ENCODE results near the gene PBX3. TPM values are rescaled to one million over a fixed set of nuclear protein-coding genes. Genes with fewer than 3 reads are reported as not detected.
A peak's percentile ranks its signal among the peaks of the same experiment; 100 is the strongest.

The PBX3 gene
- total and polyA plus RNA-seq, 7 donors = 4.2 to 12.7 (median 6.6) TPM

GRCh38 chr9:125703662-125704061 lies 43.5 kb upstream of the PBX3 start:
- DNase-seq (no peak), ATAC-seq (no peak)
- no peak for TF ChIP-seq CTCF (IDR thresholded peaks at IDR 0.05)
- Histone ChIP-seq H3K9me3 (no peaks in the 10 kb centered on the region), H3K36me3 (ENCODE audit: insufficient read depth in 1 of 2, low read depth in 1 of 2) (no peaks in the 10 kb centered on the region), H3K27ac (no peak overlapping the region), H3K4me3 (no peak overlapping the region), H3K27me3 (ENCODE audit: insufficient read depth in 3 of 3, low read length in 2 of 3) (no peaks in the 10 kb centered on the region), H3K4me1 (peaks cover 29% of the 10 kb centered on the region)
- WGBS, 3 donors = 82 to 89% (median 83%) methylated on average over 4 of the region's 4 CpGs
- intact Hi-C loops (cut with DNase I) = no loop called here

- 80 to 89% (median 82%) methylated on average over 4 of the region's 4 CpGs for WGBS, 3 donors
- ATAC-seq (no peak), DNase-seq (no peak)
- Histone ChIP-seq H3K4me3 (peak overlapping the region; percentile 93), H3K9me3 (no peaks in the 10 kb centered on the region), H3K27me3 (ENCODE audit: insufficient read depth in 3 of 3, low read length in 2 of 3) (no peaks in the 10 kb centered on the region), H3K27ac (no peak overlapping the region), H3K36me3 (ENCODE audit: insufficient read depth in 1 of 2, low read depth in 1 of 2) (no peaks in the 10 kb centered on the region), H3K4me1 (peaks cover 26% of the 10 kb centered on the region)
- intact Hi-C loops (cut with DNase I) = loop anchor here (2.0 to 5.0 kb wide), 2 partner anchors 36 to 41 kb away; partner anchors contain the start of gene PBX3 (in 1 of the 2)
- TF ChIP-seq CTCF (IDR thresholded peaks at IDR 0.05) = no peak
Measured at GRCh38 chr9:125705893-125706292, 41.3 kb upstream of the PBX3 start.

- peak; percentile 99 for DNase-seq
- TF ChIP-seq CTCF (IDR thresholded peaks at IDR 0.05) = no peak
- H3K27me3 ChIP-seq (ENCODE audit: insufficient read depth in 3 of 3, low read length in 2 of 3) = no peaks in the 10 kb centered on the region
- 0 to 1% (median 0%) methylated on average over 43 to 63 of the region's 63 CpGs for WGBS, 3 donors
- H3K9me3 ChIP-seq = no peaks in the 10 kb centered on the region
- peaks cover 21% of the 10 kb centered on the region for H3K4me1 ChIP-seq
- H3K27ac ChIP-seq = peak within 1 kb of the TSS; percentile 84
- no peaks in the 10 kb centered on the region for H3K36me3 ChIP-seq (ENCODE audit: insufficient read depth in 1 of 2, low read depth in 1 of 2)
- peak; percentile 100 for ATAC-seq
- peak within 1 kb of the TSS; percentile 93 for H3K4me3 ChIP-seq
- intact Hi-C loops (cut with DNase I) = loop anchor here (2.0 to 5.0 kb wide), 2 partner anchors 35 to 40 kb away; partner anchors contain the start of gene PBX3 (in 1 of the 2)
Measured at GRCh38 chr9:125706651-125707471, 40.3 kb upstream of the PBX3 start, which contains the start of gene MAPKAP1. Gene MAPKAP1 (minus strand): TSS chr9:125707208. CDS start chr9:125672574, 34,634 bp downstream.

- no peak for ATAC-seq
- H3K9me3 ChIP-seq = no peaks in the 10 kb centered on the region
- no peaks in the 10 kb centered on the region for H3K36me3 ChIP-seq (ENCODE audit: insufficient read depth in 1 of 2, low read depth in 1 of 2)
- peak overlapping the region; percentile 84 for H3K27ac ChIP-seq
- WGBS, 3 donors = 26 to 31% (median 30%) methylated on average over 4 of the region's 4 CpGs
- peak overlapping the region; percentile 93 for H3K4me3 ChIP-seq
- no peak for DNase-seq
- no peak for TF ChIP-seq CTCF (IDR thresholded peaks at IDR 0.05)
- H3K27me3 ChIP-seq (ENCODE audit: insufficient read depth in 3 of 3, low read length in 2 of 3) = no peaks in the 10 kb centered on the region
- intact Hi-C loops (cut with DNase I) = loop anchor here (2.0 to 5.0 kb wide), 2 partner anchors 35 to 39 kb away; partner anchors contain the start of gene PBX3 (in 1 of the 2)
- peaks cover 21% of the 10 kb centered on the region for H3K4me1 ChIP-seq
Measured at GRCh38 chr9:125707472-125707804, 39.7 kb upstream of the PBX3 start.

Measured in psoas muscle (tissue), 8 donors.